GM23248 (cell line): ENCODE data around the gene CLEC19A.

ENCODE experiments used
- EZH2 ChIP-seq: fragments of 200-600 bp; sonication (generic); IDR thresholded peaks from 2 replicates; pipeline ENCODE4 v1.6.1; 2018; ENCODE audit warnings: antibody characterized with exemption, mild to moderate bottlenecking; ENCODE audit not compliant: insufficient read depth, poor library complexity, severe bottlenecking
- EZH2phosphoT487 ChIP-seq: fragments of 200-600 bp; sonication (generic); IDR thresholded peaks from 2 replicates; pipeline ENCODE4 v1.6.1; 2018; ENCODE audit warnings: antibody characterized with exemption, moderate library complexity, mild to moderate bottlenecking, low read depth; ENCODE audit not compliant: insufficient read depth

GRCh38 chr16:19288872-19289799 lies 3.6 kb downstream of the CLEC19A start:
- TF ChIP-seq EZH2phosphoT487 (no peak), EZH2 (no peak)
